HG03025 (cell line): Measurements from ENCODE around the gene EIF1AX.
"Not testable (repeated sequence)": the region's sequence is repeated elsewhere in the genome, so short reads cannot be mapped to it uniquely, and the experiment has no call there.

Experiments used
- ATAC-seq: cut with Tn5 transposase; IDR thresholded peaks from one replicate; pipeline ENCODE4 v1.9.1; 2021; ENCODE audit warnings: mild to moderate bottlenecking, moderate library complexity; ENCODE audit not compliant: unreplicated experiment, low FRiP score

EIF1AX gene

DNA sequence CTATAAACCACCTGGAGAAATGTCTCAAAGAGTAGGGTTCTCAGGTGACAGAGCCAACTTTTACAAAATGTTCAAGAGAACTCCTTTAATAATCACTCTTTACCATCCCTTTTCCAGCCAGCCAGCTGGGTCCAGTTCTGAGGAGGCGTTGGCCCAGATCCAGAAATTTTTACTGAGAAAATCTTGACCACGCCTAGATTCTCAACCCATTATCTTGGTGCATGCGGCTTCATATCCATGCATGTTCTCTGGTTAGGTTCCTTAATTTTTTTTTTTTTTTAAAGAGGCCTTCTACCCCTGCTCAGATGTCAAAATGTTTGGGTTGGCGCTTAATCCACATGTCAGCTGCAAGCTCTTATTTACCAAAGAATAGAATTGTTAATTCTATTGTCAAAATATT, 13.0 kb downstream of the EIF1AX start:
- ATAC-seq = no peak

DNA sequence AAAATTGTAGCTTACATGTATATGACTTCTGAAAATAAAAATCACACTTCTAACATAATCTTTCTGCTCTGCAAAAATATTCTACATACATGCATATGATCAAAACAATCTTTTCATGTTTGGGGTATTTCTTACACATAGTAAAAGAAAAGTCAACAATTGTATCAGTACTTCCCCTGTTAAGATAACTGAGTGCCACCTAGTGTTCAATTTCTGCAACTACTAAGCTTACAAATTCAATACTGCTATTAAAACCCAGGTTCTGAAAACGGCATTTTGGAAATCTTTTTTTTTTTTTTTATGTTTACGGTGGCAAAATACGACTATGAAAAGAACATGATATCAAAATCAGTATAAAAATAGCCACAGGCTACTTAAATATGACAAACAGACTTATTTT, 14.2 kb downstream of the EIF1AX start:
- not testable (repeated sequence) for ATAC-seq

DNA sequence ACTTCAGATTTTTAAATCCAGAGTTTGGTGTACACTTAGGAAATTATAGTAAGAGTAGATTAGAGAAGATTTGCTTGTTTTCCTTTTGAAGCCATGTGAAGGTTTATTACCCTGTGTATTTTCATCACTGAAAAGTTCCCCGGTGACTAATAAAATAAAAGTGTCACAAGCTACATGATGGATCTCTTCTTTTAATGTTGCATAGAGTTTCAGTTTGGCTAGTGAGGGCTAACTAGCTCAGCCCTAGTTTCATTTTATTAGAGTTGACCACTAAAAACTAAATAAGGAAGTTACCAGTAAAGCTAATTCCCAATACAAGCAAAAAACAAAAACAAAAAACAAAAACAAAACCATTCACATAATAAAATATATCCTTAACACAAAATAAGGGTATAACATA, 14.8 kb downstream of the EIF1AX start:
- not testable (repeated sequence) for ATAC-seq

DNA sequence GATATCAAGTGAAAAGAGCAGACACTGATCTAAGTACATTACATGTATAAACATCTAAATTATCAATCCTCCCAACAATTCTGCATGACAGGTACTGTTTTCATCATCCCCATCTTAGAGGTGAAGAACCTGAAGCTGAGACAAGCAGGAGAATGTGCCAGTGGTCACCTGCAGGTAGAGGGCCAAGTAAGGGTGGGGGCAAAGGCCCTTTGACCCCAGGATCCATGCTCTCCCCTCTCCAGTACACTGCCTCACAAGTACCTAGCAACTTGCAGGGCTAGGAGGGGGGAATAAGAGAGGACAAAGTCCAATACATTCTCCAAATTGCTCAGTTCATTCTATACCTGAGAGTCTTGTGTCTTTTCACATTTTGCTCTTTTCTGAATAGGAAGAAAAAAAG, 16.7 kb downstream of the EIF1AX start:
- ATAC-seq = no peak

DNA sequence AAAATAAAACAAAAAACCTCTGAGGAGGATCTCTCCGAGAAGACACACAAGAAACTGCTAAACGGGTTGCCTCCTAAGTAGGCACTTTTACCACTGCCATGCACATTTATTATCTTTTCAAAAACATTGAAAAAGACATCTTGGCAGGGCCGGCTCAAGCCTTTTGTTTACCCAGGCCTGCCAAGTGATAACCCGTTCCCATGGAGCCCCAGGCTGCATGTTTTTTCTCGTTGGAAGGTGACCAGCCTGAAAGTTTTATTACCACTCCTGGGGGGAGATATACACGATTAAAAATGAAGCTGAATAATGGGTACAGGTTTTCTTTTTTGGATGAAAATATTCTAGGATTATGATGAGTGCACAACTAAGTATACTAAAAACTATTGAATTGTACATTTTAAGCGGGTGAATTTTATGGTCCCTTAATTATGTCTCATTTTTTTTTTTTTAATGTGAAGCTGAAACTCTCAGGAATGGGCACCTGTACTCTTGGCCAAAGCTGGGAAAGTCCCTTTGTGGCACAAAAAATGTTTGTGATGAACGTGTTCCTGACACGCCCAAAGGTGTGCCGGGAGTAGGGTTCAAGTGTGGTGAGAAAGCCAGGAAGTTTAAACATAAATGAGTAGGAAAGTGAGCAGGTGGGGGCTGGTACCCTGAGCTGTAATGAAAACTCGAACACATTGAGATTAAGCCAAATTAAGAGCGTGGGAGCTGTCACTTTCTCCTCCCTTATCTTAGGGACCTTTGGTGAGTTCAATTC, 23.4 kb downstream of the EIF1AX start:
- no peak for ATAC-seq

DNA sequence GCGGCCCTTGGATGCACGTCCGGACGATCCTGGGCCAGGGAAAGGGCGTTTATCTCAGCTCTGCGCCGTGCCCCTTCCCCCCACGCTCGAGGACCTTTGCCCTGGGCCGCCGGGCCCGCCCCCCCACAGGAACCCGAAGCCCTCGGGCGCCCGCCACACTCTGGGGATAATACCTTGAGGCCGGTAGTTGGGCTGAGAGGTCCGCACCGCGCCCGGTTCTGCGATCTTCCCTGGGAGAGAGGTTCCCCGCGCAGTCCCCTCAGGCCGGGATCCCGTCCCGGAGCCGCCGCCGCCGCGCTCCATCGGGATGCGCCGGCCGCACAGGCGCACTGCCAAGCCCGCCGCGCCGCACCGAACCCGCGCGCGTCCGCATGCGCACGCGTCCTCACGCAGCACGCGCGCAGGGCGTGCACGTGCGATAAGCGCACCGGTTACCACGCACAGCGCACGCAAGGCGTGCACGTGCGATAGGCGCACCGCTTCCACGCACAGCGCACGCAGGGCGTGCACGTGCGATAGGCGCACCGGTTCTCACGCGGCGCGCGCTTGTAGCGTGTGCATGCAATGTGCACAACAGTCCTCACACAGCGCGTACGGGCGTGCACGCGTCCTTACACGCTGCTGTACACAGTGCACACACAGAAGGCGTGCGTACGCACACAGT, 24.9 kb downstream of the EIF1AX start, which contains the start of gene MAP7D2:
TSS of gene MAP7D2 (minus strand) at position 331 of the 664 bp plus-strand sequence. CDS start at position 303, 28 bp downstream.
- ATAC-seq = no peak

DNA sequence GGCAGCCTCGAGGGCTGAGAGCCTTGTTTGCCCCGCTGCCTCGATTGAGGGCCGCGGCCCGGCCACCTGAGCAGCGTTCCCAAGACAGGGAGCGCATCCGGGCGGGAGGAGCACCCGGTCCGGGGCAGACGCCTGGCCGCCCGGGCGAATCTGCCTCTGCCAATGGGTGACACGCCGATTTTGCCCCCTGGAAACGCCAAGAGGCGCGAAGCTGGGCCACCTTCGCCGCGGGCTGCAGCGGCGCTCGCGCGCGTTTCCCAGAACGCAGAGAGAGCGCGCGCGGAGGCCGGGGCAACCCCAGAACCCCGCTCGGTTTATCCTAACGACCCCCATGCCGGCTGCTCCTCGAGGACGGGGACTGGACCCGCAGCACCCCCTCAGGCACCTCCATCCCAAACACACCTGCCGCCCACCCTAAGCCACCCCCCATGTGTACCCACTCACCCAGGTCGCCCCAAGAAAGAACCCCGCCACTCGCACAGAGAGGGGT, 25.5 kb downstream of the EIF1AX start:
- no peak for ATAC-seq

DNA sequence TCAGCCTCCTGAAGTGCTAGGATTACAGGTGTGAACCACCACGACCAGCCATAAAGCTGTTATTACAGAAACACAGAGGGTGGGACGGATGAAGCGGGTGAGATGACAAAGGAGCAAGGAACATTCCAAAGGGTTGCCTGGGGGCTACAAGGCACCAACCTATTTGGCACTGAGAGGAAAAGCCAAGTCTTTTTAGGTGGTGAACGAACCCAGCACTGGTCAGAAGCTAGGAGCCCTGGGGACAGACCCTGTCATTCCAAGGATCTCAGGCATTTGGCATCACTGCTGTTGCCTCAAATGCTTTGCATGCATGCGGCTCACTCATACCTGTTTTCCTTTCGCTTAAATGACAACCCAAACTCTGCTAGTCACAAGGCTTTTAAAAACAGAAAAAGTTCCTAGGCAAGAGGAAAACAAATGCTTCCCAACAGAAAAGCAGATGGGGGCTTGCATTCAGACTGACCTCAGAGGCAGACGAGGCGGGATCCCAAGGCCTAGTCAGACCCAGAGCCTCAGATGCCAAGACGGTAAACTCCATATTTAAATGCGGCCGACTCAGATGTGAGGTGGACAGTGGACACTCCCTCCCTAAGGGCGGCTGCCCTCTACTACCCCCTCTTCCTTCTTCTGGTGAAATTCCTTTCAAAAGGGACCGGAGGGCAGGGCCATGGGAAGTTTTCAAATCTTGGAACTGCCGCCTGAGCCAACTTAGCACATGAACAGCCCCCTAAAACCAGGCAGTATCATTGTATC, 29.4 kb downstream of the EIF1AX start:
- no peak for ATAC-seq

DNA sequence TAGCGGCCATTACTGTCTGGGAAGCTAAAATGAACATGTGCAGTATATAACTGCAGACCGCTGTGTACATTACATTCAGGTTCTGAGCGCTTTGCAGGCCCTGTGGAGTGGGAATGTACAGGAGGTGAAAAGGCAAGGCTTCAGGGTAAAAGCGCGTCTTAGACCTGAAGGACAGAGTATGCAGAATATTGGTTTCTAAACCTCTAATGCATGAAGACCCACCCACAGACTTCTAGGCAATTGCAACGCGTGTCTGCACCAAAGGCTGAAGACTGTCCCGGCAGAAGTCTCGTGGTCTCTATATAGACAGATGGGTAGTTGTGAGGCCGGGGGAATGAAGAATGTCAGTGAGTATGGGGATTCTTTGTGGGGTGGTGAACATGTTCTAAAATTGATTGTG, 30.4 kb downstream of the EIF1AX start:
- ATAC-seq = no peak

DNA sequence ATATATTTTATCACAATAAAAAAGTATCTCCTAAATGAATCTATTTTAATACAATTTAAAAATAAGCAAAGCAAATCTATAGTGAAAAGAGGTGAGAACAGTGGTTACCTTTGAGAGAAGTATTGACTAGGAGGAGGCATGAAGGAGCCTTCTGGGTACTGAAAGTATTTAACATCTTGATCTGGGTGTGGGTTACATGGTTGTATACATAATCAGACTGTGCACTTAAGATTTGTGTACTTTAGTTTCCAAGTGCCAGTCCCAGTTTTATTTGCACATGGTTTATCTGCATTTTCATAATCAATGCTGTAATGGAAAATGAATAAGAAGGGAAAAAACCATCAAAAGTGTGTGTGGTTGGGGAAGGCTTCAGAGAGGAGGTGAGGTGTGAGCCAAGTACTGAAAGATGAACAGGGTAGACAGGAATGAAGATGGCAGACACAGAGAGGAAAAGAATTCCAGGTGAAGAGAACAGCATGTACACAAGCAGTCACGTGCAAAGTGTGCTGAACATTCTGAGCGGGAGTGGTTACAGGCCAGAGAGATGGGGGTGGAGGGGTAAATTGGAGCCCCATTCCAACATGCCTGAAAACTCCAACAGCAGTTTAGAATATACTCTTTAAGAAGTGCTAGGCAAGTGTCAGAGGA, 39.6 kb downstream of the EIF1AX start:
- no peak for ATAC-seq

DNA sequence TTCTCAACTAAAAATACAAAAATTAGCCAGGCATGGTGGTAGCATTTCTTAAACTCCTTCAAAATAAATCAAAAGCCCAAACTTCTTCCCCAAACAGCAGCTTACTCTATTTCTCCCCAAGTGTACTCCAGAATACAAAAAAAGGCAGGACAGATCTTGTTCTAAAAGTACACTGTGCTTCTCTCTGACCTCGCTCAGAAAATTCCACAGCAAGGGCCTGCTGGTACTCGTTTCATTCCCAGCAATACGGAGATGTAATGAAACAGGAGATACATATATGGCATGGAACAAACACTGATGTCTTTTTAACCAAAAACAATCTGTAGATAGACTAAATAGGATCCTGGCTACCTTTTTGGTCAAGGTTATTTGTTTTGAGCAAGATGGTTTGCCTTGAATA, 50.1 kb downstream of the EIF1AX start:
- ATAC-seq = no peak

DNA sequence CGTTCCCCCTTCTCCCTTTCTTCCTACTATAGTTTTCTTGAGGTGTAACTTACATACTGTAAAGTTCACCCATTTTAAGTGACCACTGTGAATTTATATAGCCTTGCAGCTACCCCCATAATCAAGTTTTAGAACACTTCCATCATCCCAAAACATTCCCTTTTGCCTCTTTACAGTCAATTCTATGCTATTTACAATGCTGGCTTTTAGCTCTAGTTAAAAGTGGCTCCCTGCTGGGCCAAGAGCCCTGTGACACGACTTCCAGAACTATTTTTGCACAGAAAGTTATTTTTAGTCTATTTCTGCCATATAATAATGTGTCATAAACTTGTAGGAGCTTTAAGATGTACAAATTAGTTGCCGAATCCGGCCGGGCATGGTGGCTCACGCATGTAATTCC, 51.8 kb downstream of the EIF1AX start:
- ATAC-seq = no peak

DNA sequence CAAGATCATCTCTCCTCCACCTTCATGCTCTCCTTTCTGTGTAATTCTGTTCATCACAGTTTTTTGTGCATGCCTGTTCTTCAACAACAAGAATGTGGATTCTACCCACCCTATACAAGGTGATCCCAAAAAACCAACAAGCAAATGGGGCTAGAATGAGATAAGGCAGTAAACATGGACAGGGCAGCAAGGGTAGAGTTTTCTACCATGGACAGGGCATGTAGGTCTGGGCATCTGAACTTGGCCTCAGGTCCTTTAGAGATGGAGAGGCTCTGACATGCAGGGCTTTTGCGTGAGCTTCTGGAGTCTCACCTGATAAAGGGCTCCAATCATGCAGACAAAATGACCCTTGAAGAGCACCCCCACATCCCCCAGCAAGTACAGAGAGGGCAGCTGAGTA, 61.4 kb downstream of the EIF1AX start:
- ATAC-seq = no peak
